Aorta (tissue), 5 donors: ENCODE measurements around the gene NOXA1. TPM values are rescaled to one million over a fixed set of nuclear protein-coding genes. Genes with fewer than 3 reads are reported as not detected.

Experiments used
- ATAC-seq: fragments of 200-7000 bp; cut with Tn5 transposase; one replicate; pipeline ENCODE4 v1.9.1; 2022; ENCODE audit warnings: moderate library complexity; ENCODE audit not compliant: low FRiP score
- DNase-seq, 2 donors: peaks; one replicate each; pipeline ENCODE4 v3.0.0-alpha.2; 2020
- H3K27ac ChIP-seq, 2 donors: one replicate each; pipeline ENCODE4 v1.5.1; 2013; ENCODE audit warnings: low read length in 2 of 2, mild to moderate bottlenecking in 2 of 2, moderate library complexity in 2 of 2, control low read depth in 1 of 2, inconsistent platforms in 1 of 2, low read depth in 1 of 2
- H3K27me3 ChIP-seq, 2 donors: one replicate each; pipeline ENCODE4 v1.6.1; 2013; ENCODE audit warnings: control low read depth in 1 of 2, low read length in 1 of 2, mild to moderate bottlenecking in 1 of 2, moderate library complexity in 1 of 2; ENCODE audit not compliant: insufficient read depth in 2 of 2, control insufficient read depth in 1 of 2
- H3K36me3 ChIP-seq, 2 donors: one replicate each; pipeline ENCODE4 v1.6.1; 2013; ENCODE audit warnings: control low read depth in 1 of 2, low read length in 1 of 2, mild to moderate bottlenecking in 1 of 2; ENCODE audit not compliant: insufficient read depth in 2 of 2, control insufficient read depth in 1 of 2
- H3K4me1 ChIP-seq, 2 donors: one replicate each; pipeline ENCODE4 v1.6.1; 2013; ENCODE audit warnings: low read length in 2 of 2, control low read depth in 1 of 2, mild to moderate bottlenecking in 1 of 2, moderate library complexity in 1 of 2; ENCODE audit not compliant: insufficient read depth in 2 of 2, control insufficient read depth in 1 of 2
- H3K4me3 ChIP-seq, 2 donors: one replicate each; pipeline ENCODE4 v1.5.1; 2013; ENCODE audit warnings: low read length in 2 of 2, control low read depth in 1 of 2, mild to moderate bottlenecking in 1 of 2
- H3K9me3 ChIP-seq: one replicate; pipeline ENCODE4 v1.6.1; 2013; ENCODE audit warnings: mild to moderate bottlenecking, low read length; ENCODE audit not compliant: control insufficient read depth
- WGBS, 2 donors: extraction: QIAGEN DNeasy Blood & Tissue Kit; methylation state at CpG; one replicate each; pipeline ENCODE4 v1.1.7; 2013; 5-methylcytosine and 5-hydroxymethylcytosine counted together
- intact Hi-C, 2 donors: fragments of 100-400 bp; cut with DNase I; formaldehyde crosslinking; loops; one replicate each; pipeline versions ENCODE4 v1.14.2 to v1.15.0; 2022
- polyA plus RNA-seq, 2 donors: library from polyadenylated mRNA; stranded (reverse); fragments of 200-250 nt; gene quantifications; one replicate each; pipeline ENCODE4 v1.2.3, GENCODE V29; 2013
- total RNA-seq, 2 donors: library from RNA; stranded (reverse); fragmentation: NEBNext Ultra II Directional; extraction: Animal tissue kit (Norgen Biotek cat#: 25700); gene quantifications; one replicate each; pipeline ENCODE4 v1.2.1, GENCODE V29; 2021
- donor health status: healthy with polysubstance abuse.
- donor health status: Bipolar disorder and iron deficiency.
- donor health status: DM: no; HTN: no; CAD: no.
- donor health status: DM: no; HTN: no; CAD: no.
- donor health status: DM: yes; HTN: yes; CAD: no.

NOXA1 gene
- total and polyA plus RNA-seq, 4 donors, result 2.9 to 12.6 (median 6.3) TPM

- H3K4me3 ChIP-seq, result no peak overlapping the region
- no peaks in the 10 kb centered on the region for H3K4me1 ChIP-seq
- H3K27me3 ChIP-seq, result no peaks in the 10 kb centered on the region
- ATAC-seq (no peak), DNase-seq (no peak)
- peaks cover 0 to 1% of the 10 kb centered on the region in 2 donors for H3K36me3 ChIP-seq
- 83 to 84% methylated on average over 7 to 16 of the region's 16 CpGs for WGBS, 2 donors
- intact Hi-C loops, result no loop called here
- H3K27ac ChIP-seq, result no peak overlapping the region
- no peaks in the 10 kb centered on the region for H3K9me3 ChIP-seq
These were observed 43.0 kb upstream of the NOXA1 start for GRCh38 chr9:137380171-137380570.

- Histone ChIP-seq H3K4me1 (no peaks in the 10 kb centered on the region), H3K4me3 (no peak overlapping the region), H3K27me3 (no peaks in the 10 kb centered on the region), H3K36me3 (peaks cover 0 to 1% of the 10 kb centered on the region in 2 donors), H3K9me3 (no peaks in the 10 kb centered on the region), H3K27ac (no peak overlapping the region)
- intact Hi-C loops, result no loop called here
- ATAC-seq, result no peak
- peak; percentile 19 to 55 for DNase-seq
- 87 to 97% methylated on average over 4 to 7 of the region's 7 CpGs for WGBS, 2 donors
These were observed 42.6 kb upstream of the NOXA1 start for GRCh38 chr9:137380606-137381005.

DNA sequence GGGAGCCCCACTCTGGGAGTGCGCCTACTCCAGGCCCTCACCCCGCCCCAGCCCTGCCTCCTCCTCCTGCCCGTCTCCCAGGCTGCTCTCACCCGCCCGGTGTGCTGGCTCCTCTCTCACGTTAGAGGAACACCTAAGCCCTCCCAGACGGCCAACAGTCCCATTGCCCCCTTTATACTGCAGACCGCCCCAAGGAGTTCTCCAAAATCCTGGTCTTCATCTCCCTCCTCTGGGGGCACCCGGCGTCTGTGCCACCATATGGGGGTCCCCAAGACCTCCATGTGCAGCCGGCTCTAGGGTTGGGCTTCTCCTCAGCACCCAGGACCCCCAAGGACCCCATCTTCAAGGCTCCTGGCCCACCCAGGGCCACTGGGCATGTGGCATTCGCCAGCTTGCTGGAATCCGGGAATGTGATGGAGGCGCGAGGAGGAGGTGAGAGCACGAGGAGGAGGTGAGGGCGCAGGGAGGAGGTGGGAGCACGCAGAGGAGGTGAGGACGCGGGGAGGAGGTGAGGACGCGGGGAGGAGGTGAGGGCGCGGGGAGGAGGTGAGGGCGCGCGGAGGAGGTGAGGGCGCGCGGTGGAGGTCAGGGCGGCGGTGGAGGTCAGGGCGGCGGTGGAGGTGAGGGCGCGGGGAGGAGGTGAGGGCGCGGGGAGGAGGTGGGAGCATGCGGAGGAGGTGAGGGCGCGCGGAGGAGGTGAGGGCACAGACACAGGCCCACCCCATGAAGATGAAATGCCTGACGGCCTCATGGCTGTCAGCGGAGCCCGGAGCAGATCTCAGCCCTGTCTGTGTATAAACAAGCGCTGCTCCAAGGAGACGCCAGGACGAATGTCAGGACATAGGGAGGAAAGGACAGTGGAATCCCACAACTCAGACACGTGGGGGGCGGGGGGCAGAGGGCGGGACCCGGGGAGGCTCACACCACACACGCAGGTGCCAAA is 41.4 kb upstream of the NOXA1 start:
- 93 to 94% methylated on average over 52 to 53 of the region's 53 CpGs for WGBS, 2 donors
- no peaks in the 10 kb centered on the region for H3K4me1 ChIP-seq
- DNase-seq (peak; percentile 34 to 70), ATAC-seq (no peak)
- intact Hi-C loops, result no loop called here
- H3K27me3 ChIP-seq, result no peaks in the 10 kb centered on the region
- H3K9me3 ChIP-seq, result no peaks in the 10 kb centered on the region
- H3K4me3 ChIP-seq, result no peak overlapping the region
- no peak overlapping the region for H3K27ac ChIP-seq
- peaks cover 0 to 1% of the 10 kb centered on the region in 2 donors for H3K36me3 ChIP-seq

GRCh38 chr9:137382444-137383080 is 40.6 kb upstream of the NOXA1 start:
- 86 to 88% methylated on average over 24 to 25 of the region's 25 CpGs for WGBS, 2 donors
- Histone ChIP-seq H3K27me3 (no peaks in the 10 kb centered on the region), H3K27ac (no peak overlapping the region), H3K4me3 (no peak overlapping the region), H3K36me3 (peaks cover 0 to 1% of the 10 kb centered on the region in 2 donors), H3K9me3 (no peaks in the 10 kb centered on the region), H3K4me1 (no peaks in the 10 kb centered on the region)
- intact Hi-C loops, result no loop called here
- ATAC-seq (peak; percentile 7), DNase-seq (peak; percentile 45 to 71)

DNA sequence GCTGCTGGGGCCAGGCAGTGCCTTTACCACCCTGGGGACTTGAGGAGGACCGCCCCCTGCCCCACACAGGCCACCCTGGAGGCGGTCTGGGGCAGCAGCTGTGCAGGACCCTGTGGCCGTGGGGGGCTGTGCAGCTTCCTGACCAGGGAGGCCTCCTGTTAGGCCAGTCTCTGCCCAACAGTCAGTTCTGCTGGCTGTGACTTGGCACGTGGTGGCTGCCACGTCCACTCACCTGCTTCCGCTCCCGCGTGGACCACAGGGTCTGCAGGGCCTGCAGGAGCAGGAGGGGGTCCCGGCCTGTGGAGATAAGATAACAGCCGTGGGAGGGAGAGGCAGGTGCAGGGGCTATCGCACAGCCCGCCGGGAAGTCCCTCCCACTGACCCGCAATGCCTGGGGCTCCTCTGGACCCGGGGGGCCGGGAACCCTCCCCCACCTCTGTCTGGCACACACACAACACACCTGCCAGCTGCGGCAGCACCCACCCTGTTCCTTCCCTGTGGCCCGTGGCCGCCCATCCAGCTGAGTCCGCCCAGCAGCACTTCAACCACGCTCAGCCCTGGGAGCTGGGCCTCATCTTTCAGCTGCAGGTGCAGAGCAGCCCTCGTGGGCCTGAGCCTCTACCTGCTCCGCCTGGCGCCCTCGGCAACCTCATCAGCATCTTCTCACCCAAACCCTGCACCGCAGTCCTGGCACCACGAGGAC is 40.0 kb upstream of the NOXA1 start:
- ATAC-seq, result no peak

GRCh38 chr9:137383784-137384756 is 39.1 kb upstream of the NOXA1 start:
- ATAC-seq (no peak), DNase-seq (peak; percentile 33 to 34)
- no peak overlapping the region for H3K4me3 ChIP-seq
- no peak overlapping the region for H3K27ac ChIP-seq
- no peaks in the 10 kb centered on the region for H3K9me3 ChIP-seq
- 90% methylated on average over 38 to 39 of the region's 39 CpGs for WGBS, 2 donors
- H3K27me3 ChIP-seq, result no peaks in the 10 kb centered on the region
- no peaks in the 10 kb centered on the region for H3K4me1 ChIP-seq
- H3K36me3 ChIP-seq, result peaks cover 0 to 1% of the 10 kb centered on the region in 2 donors
- intact Hi-C loops, result no loop called here

More for the DNA sequence above, 40.0 kb upstream of the NOXA1 start:
- H3K27ac ChIP-seq, result no peak overlapping the region
- H3K4me3 ChIP-seq, result no peak overlapping the region
- no peaks in the 10 kb centered on the region for H3K9me3 ChIP-seq
- peaks cover 0 to 1% of the 10 kb centered on the region in 2 donors for H3K36me3 ChIP-seq
- peak; percentile 30 to 72 for DNase-seq
- H3K27me3 ChIP-seq, result no peaks in the 10 kb centered on the region
- WGBS, 2 donors, result 83 to 89% methylated on average over 24 to 27 of the region's 27 CpGs
- intact Hi-C loops, result no loop called here
- no peaks in the 10 kb centered on the region for H3K4me1 ChIP-seq

- intact Hi-C loops, result no loop called here
- Histone ChIP-seq H3K27ac (no peak overlapping the region), H3K4me3 (no peak overlapping the region), H3K4me1 (no peaks in the 10 kb centered on the region), H3K27me3 (no peaks in the 10 kb centered on the region), H3K36me3 (peaks cover 0 to 1% of the 10 kb centered on the region in 2 donors), H3K9me3 (no peaks in the 10 kb centered on the region)
- WGBS, 2 donors, result 89 to 94% methylated on average over 26 of the region's 26 CpGs
- ATAC-seq (no peak), DNase-seq (peak in 1 of 2 donors; percentile 63)
These were observed 38.0 kb upstream of the NOXA1 start for GRCh38 chr9:137385061-137385655.
